Measurements from ENCODE around the gene NAA10. TPM values are rescaled to one million over a fixed set of nuclear protein-coding genes. Genes with fewer than 3 reads are reported as not detected.

Gene NAA10
- total and polyA plus RNA-seq, 5 experiments from 2014 or later = 66.8 to 80.8 (median 72.1) TPM

DNA sequence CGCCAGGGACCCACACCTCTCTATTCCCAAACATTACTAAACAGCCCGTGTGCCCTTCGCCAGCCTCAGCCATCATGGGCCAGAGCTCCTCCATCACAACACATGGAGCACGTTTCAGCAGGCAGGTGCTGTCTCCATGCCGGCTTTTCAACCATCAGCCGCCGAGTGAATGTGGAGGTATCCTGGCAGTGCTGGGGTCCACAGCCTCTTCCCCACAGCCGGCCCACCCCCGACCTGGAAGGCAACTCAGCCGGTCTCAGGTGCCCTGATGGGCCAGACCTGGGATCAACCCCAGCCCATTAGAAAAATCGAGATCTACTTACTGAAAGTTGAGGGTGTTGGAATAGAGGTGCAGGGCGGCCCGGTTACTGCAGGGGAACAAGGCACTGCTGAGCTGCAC is 3.1 kb downstream of the NAA10 start:
- Mint-ChIP-seq H3K4me1 (peaks cover 11 to 33% (median 30%) of the 10 kb centered on the region in 4 donors), H3K36me3 (peaks cover 0 to 17% (median 0%) of the 10 kb centered on the region in 3 donors), H3K9me3 (peaks cover 0 to 2% (median 0%) of the 10 kb centered on the region in 9 donors), H3K27ac (peak overlapping the region in 7 of 10 donors; percentile 62 to 85 (median 75)), H3K4me3 (peak overlapping the region in 1 of 10 donors; percentile 44), H3K27me3 (no peaks in the 10 kb centered on the region)
- POLR2A ChIA-PET = interaction anchor here (5.5 to 17.6 kb wide), 2 partner anchors 7 to 14 kb away, joined by 48 to 388 read pairs; partner anchors contain the start of genes ARHGAP4 and RENBP
- ATAC-seq = no peak
- no peak for DNase-seq

- POLR2A ChIA-PET = interaction anchor here (17.6 kb wide), 1 partner anchor 15 kb away, joined by 388 read pairs; the partner anchor contains the start of gene RENBP
- peak overlapping the region in 1 of 10 donors; percentile 7 for H3K4me3 Mint-ChIP-seq
- peaks cover 10 to 35% (median 28%) of the 10 kb centered on the region in 4 donors for H3K4me1 Mint-ChIP-seq
- DNase-seq = peak in 1 of 10 donors; percentile 35
- no peaks in the 10 kb centered on the region for H3K27me3 Mint-ChIP-seq
- no peak for ATAC-seq
- H3K36me3 Mint-ChIP-seq = peaks cover 0 to 17% (median 0%) of the 10 kb centered on the region in 3 donors
- H3K9me3 Mint-ChIP-seq = no peaks in the 10 kb centered on the region
- peak overlapping the region in 8 of 10 donors; percentile 52 to 85 (median 74) for H3K27ac Mint-ChIP-seq
Measured at GRCh38 chrX:153931151-153931550, 3.7 kb downstream of the NAA10 start.

DNA sequence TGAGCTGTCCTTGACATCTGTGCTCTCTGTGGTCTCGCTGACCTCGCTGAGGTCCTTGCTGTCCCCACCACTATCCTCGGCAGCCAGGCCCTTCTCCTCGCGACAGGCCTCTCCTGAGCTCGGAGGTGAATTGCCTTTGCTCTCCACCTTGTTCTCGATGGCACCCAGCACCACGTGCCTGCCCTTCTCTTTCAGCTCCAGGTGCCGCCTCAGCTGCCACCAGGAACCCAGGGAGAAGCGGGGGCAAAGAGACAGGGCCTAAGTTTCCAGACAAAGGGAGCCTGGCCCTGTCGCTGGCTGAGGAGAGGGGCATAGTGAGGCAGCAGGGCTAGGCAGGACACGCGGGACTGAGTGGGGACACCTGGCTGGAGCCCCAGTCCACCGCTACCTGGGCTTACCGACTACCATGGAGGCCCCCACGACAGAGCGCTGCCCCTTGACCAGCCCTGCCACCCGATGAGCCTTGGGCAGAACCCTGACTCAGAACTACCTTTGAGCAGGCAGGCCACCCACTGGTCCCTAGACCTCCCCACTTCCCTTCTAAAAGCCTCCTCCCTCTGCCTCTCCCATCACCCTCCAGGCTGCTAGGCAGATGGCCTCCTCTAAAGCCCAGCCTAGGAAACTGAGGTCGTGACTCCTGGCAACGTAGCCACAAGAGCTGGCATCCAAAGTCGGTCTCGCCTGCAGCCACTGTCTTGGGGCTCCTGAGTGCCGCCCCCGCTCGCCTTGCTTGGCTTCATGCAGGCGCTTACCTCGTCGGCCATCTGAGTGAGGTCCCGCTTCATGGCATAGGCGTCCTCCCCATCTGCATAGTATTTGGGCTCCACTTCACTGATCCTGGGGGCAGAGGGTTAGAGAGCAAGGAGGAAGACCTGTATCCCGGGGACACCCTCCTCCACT is 4.6 kb downstream of the NAA10 start:
- peaks cover 10 to 39% (median 25%) of the 10 kb centered on the region in 4 donors for H3K4me1 Mint-ChIP-seq
- DNase-seq = peak in 1 of 10 donors; percentile 48

DNA sequence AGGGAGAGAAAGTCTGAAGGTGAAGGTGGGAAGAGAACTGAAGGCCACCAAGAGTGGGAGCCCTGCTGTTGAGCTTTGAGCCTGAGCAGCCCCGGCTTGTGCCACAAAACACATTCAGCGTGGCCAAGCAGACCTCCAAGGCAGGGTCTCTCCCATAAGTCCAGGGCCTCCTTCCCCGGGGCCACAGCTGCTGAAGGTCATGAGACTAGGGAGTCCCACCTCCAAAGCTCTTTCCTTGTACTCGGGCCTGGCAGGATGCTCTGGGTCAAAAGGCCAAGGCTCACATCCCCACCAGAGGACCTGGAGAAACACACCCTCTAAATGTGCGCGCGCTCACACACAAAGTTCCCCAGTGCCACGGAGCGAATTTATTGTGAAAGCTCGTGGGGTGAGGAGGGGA is 5.3 kb downstream of the NAA10 start:
- Mint-ChIP-seq H3K27ac (peak overlapping the region in 7 of 10 donors; percentile 39 to 99 (median 81)), H3K4me1 (peaks cover 11 to 41% (median 25%) of the 10 kb centered on the region in 4 donors)
- POLR2A ChIA-PET = interaction anchor here (0.5 to 17.6 kb wide), 4 partner anchors 16 to 581 kb away, joined by 3 to 388 read pairs (median 138); partner anchors contain the start of genes AVPR2, HCFC1, RENBP and TMEM187

More for the DNA sequence above, 4.6 kb downstream of the NAA10 start:
- peaks cover 0 to 17% (median 0%) of the 10 kb centered on the region in 3 donors for H3K36me3 Mint-ChIP-seq
- no peak for ATAC-seq
- no peaks in the 10 kb centered on the region for H3K27me3 Mint-ChIP-seq
- H3K9me3 Mint-ChIP-seq = no peaks in the 10 kb centered on the region
- POLR2A ChIA-PET = interaction anchor here (6.7 to 17.6 kb wide), 2 partner anchors 16 to 39 kb away, joined by 131 to 388 read pairs; partner anchors contain the start of genes HCFC1, RENBP and TMEM187
- peak overlapping the region in 6 of 10 donors; percentile 39 to 99 (median 60) for H3K27ac Mint-ChIP-seq
- H3K4me3 Mint-ChIP-seq = peak overlapping the region in 1 of 10 donors; percentile 56

GRCh38 chrX:153928846-153929245 is 6.0 kb downstream of the NAA10 start:
- no peak for ATAC-seq
- no peaks in the 10 kb centered on the region for H3K9me3 Mint-ChIP-seq
- peaks cover 10 to 40% (median 26%) of the 10 kb centered on the region in 4 donors for H3K4me1 Mint-ChIP-seq
- H3K27me3 Mint-ChIP-seq = no peaks in the 10 kb centered on the region
- DNase-seq = peak in 1 of 10 donors; percentile 40
- H3K27ac Mint-ChIP-seq = peak overlapping the region; percentile 79 to 99 (median 95)
- peaks cover 0 to 17% (median 0%) of the 10 kb centered on the region in 3 donors for H3K36me3 Mint-ChIP-seq
- POLR2A ChIA-PET = interaction anchor here (0.8 to 17.6 kb wide), 10 partner anchors 11 to 446 kb away, joined by 3 to 388 read pairs (median 7); partner anchors contain the start of genes ABCD1, AVPR2, BCAP31 and FLNA
- peak overlapping the region; percentile 26 to 97 (median 82) for H3K4me3 Mint-ChIP-seq

More for the DNA sequence above, 5.3 kb downstream of the NAA10 start:
- DNase-seq = no peak
- Mint-ChIP-seq H3K4me3 (peak overlapping the region in 2 of 10 donors; percentile 48 to 97), H3K27me3 (no peaks in the 10 kb centered on the region), H3K9me3 (no peaks in the 10 kb centered on the region), H3K36me3 (peaks cover 0 to 17% (median 0%) of the 10 kb centered on the region in 3 donors)
- ATAC-seq = no peak

DNA sequence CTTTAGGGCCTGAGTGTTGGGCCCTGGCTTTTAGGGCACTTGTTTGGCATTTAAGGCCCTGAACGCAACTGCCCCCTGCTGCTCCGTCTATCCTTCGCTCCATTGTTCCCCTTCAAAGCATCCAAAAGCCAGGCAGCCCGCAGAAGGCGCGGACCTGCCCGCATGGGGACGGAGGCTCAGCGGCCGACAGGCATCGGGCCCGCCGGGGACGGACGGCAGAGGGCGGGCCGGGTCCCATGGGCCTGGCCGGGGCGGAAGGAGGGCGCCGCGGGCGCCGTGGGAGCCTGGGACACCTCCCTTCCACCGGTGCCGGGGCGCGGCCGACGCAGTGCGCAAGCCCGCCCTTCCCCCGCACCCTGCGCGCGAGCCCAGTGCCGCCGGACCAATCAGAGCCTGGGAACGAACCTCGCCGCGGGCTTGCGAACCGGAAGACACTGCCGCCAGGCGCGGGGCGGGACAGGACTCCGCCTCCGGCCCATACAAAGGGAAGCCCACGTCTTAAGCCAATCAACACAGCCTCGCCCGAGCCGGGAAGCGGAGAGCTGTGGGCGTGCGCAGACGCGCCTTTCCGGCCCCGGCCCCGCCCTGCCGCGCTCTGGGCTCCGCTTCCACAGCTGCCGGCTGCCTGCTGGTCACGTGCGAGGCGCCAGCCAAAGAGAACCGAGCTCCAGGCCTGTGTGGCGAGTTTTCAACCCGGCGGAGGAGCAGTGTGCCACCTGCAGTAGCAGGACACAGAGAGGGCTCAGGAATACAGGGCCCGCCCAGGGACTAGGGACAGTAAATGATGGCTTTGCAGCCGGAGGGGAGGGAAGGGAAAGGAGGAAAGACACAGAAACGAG is 6.7 kb downstream of the NAA10 start:
- H3K36me3 Mint-ChIP-seq = peaks cover 0 to 17% (median 0%) of the 10 kb centered on the region in 3 donors
- ATAC-seq (peak; percentile 70 to 73), DNase-seq (peak; percentile 82 to 97 (median 92))
- H3K27me3 Mint-ChIP-seq = no peaks in the 10 kb centered on the region
- H3K27ac Mint-ChIP-seq = peak overlapping the region; percentile 94 to 100 (median 99)
- POLR2A ChIA-PET = interaction anchor here (0.8 to 17.6 kb wide), 13 partner anchors 10 to 470 kb away, joined by 3 to 388 read pairs (median 5); partner anchors contain the start of genes ABCD1, AVPR2, BCAP31 and FLNA
- H3K4me3 Mint-ChIP-seq = peak overlapping the region; percentile 82 to 97 (median 91)
- H3K4me1 Mint-ChIP-seq = peaks cover 8 to 44% (median 30%) of the 10 kb centered on the region in 4 donors
- no peaks in the 10 kb centered on the region for H3K9me3 Mint-ChIP-seq

- POLR2A ChIA-PET = interaction anchor here (1.1 to 17.6 kb wide), 12 partner anchors 18 to 835 kb away, joined by 3 to 388 read pairs (median 6); partner anchors contain the start of genes AVPR2, DKC1, HCFC1 and IDH3G
- H3K4me1 Mint-ChIP-seq = peaks cover 9 to 49% (median 34%) of the 10 kb centered on the region in 4 donors
- no peaks in the 10 kb centered on the region for H3K9me3 Mint-ChIP-seq
- ATAC-seq (no peak), DNase-seq (no peak)
- H3K27ac Mint-ChIP-seq = peak overlapping the region; percentile 94 to 100 (median 99)
- H3K27me3 Mint-ChIP-seq = no peaks in the 10 kb centered on the region
- peaks cover 0 to 13% (median 0%) of the 10 kb centered on the region in 3 donors for H3K36me3 Mint-ChIP-seq
- H3K4me3 Mint-ChIP-seq = peak overlapping the region; percentile 82 to 96 (median 90)
Measured at GRCh38 chrX:153927672-153927921, 7.2 kb downstream of the NAA10 start.

DNA sequence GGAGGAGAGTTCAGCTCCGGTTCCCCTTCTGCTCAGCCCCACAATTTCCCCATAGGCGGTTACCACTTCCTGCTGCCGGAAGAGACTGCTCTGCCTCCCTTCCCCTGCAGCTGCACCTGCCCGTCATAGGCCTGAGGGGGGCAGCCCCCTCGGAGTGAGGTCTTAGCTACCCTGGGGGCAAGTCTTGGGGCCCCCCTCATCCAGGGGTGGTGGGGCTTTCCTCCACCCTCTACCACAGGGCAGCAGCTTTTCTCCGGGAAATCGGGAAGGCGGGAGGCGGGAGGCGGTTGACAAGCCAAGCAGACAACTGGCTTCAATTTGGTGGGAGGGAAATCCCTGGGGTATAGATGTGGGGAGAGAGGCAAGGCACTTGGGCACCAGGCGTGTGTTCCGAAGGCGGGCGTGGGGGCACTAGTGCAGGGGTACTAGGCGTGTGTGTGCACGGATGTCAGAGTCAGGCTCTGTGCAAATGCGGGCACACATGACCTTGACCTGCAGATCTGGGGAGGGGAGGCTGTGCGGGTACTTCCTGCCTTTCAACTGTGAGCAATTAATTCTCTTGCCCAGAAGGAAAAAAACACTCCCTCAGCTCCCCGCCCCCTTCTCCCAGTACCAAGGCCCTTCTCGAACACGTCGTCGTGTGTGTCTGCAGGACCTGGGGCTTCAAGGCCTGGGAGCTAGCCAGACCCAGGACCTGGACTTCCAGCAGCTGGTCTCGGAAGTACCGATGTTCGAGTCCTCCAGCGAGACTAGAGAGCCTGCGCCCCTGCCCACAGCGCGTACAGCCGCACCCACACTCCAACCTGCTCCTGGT is 7.8 kb downstream of the NAA10 start:
- H3K4me3 Mint-ChIP-seq = peak overlapping the region; percentile 82 to 96 (median 90)
- H3K9me3 Mint-ChIP-seq = no peaks in the 10 kb centered on the region
- POLR2A ChIA-PET = interaction anchor here (0.7 to 17.6 kb wide), 21 partner anchors 8 to 835 kb away, joined by 3 to 388 read pairs (median 4); partner anchors contain the start of genes AVPR2, DKC1, EMD and HCFC1
- peaks cover 10 to 53% (median 39%) of the 10 kb centered on the region in 4 donors for H3K4me1 Mint-ChIP-seq
- peak overlapping the region; percentile 94 to 100 (median 99) for H3K27ac Mint-ChIP-seq
- DNase-seq = peak; percentile 59 to 90 (median 80)
- peak; percentile 53 to 56 for ATAC-seq
- peaks cover 0 to 13% (median 2%) of the 10 kb centered on the region in 3 donors for H3K36me3 Mint-ChIP-seq
- no peaks in the 10 kb centered on the region for H3K27me3 Mint-ChIP-seq

GRCh38 chrX:153926552-153926857 is 8.3 kb downstream of the NAA10 start:
- POLR2A ChIA-PET = interaction anchor here (0.7 to 17.6 kb wide), 21 partner anchors 8 to 836 kb away, joined by 3 to 388 read pairs (median 4); partner anchors contain the start of genes AVPR2, DKC1, EMD and HCFC1
- peaks cover 10 to 49% (median 40%) of the 10 kb centered on the region in 4 donors for H3K4me1 Mint-ChIP-seq
- ATAC-seq = peak in 1 of 2 donors; percentile 1
- H3K9me3 Mint-ChIP-seq = no peaks in the 10 kb centered on the region
- DNase-seq = no peak
- H3K27me3 Mint-ChIP-seq = no peaks in the 10 kb centered on the region
- peak overlapping the region; percentile 82 to 96 (median 90) for H3K4me3 Mint-ChIP-seq
- H3K36me3 Mint-ChIP-seq = peaks cover 0 to 9% (median 2%) of the 10 kb centered on the region in 3 donors
- peak overlapping the region; percentile 94 to 100 (median 99) for H3K27ac Mint-ChIP-seq

DNA sequence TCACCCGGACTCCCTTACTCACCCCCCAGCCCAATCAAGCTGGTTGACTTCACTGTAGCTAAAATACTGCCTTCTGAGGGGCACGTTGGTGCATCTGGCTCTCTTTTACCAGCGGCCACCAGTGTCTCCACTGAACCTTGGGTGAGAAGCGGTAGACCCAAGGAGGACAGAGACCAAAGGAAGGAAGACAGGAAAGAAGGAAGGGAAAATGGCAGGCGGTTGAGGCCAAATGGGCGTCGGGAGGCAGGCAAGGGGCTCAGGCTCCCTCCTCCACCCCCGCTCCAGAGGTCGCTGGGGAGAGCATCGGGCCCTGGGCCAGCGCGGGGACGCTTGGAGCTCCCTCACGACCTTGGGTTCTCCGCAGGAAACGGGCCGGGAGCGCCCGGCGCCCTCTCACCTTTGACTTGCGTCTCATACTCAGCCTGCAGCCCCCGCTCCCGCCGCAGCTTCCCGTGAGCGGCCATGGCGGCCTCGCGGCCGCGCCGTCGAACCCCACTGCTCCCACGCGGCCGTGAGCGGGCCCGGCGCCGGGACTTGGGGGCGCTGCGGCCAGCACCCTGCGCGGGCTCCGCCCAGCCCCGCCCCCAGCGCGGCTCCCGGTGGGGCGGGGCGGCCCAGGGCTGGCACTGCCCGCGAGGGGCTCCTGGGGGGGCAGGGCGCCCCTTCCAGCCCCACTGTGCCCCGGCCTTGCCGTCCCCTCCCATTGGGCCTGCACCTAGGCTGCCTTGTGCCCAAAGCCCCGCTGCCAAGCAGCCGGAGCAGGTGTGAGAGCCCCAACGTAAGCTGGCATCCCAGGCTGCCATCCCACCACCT is 8.9 kb downstream of the NAA10 start, which contains the start of gene ARHGAP4:
Gene ARHGAP4 (minus strand): TSS at position 526 of the 813 bp plus-strand sequence. CDS start 62 bp downstream, at position 464.
- peaks cover 10 to 44% (median 38%) of the 10 kb centered on the region in 4 donors for H3K4me1 Mint-ChIP-seq
- H3K9me3 Mint-ChIP-seq = no peaks in the 10 kb centered on the region
- POLR2A ChIA-PET = interaction anchor here (0.7 to 17.6 kb wide), 15 partner anchors 9 to 561 kb away, joined by 3 to 388 read pairs (median 4); partner anchors contain the start of genes AVPR2, EMD, HCFC1 and IDH3G
- H3K27me3 Mint-ChIP-seq = no peaks in the 10 kb centered on the region
- H3K4me3 Mint-ChIP-seq = peak within 1 kb of the TSS; percentile 82 to 96 (median 93)
- peak; percentile 18 to 64 (median 36) for DNase-seq
- H3K36me3 Mint-ChIP-seq = peaks cover 0 to 6% (median 2%) of the 10 kb centered on the region in 3 donors
- peak within 1 kb of the TSS; percentile 94 to 100 (median 99) for H3K27ac Mint-ChIP-seq
- peak in 1 of 2 donors; percentile 5 for ATAC-seq
